Measurements from ENCODE around the gene RNU7-1.

The RNU7-1 gene

DNA sequence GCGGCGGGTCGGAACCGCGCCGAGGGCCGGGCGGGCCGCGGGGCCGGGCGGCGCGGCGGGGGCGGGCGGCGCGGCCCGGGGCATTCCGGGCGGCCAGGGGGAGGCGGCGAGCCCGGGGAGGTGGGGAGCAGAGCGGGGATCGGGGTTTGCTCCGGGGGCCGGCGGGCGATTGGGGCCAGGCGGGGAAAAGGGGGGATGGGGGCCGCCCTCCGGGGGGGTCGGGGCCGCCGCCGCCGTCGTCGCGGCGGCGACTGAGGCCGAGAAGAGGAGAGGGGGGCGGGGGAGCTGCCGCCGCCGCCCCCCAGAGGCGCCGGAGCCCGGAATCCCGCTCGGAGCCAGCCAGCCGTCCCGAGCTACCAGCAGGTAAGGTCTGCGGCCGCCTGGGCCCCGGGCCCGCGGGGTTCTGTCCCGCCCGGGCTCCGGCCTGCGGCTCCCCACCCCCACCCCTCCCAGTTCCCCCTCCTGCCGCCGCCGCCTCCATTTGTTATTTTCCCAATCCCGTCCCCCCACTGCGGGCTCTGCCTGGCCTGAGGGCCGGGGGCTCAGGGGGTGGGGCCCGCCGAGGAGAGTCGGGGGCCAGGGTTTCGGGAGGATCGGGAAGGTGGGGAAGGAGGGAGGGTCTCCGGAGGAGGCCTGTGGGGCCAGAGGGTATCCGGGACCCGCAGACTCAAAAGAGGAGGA lies 15.5 kb upstream of the RNU7-1 start:
- peak overlapping the region; percentile 96 for H3K27ac ChIP-seq

DNA sequence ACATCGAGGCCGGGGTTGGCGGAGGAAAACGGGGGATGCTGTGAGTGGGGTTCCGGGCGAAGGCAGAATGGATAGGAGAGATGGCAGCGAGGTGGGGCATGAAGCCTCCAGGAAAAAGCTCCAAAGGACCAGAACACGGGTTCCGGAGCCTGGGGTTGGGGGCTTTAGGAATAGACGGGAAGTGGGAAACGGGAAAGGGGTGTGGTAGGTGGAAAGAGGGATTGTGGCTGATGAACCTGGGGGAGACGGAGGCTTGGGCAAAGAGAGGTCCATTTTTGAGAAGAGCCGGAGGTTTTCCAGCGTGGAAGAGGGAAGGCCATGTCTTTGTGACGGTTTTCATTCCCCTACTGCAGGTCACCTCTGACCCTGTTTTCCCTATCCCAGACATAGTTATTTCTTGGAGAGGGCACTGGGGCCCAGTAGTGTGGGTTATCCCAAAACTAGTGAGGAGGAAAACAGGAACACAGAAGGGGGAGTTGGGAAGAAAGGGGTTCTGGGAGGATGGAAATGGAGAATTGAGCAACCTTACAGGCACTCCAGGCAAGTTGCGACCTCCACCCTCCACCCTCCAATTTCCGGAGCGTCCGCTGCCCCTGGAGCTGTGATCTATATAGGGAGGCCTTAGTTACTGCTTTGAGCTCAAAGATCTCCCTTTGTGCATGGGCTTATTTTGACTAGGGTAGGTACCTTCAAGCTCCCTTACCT lies 14.8 kb upstream of the RNU7-1 start:
- TF ChIP-seq, protein P1, sequence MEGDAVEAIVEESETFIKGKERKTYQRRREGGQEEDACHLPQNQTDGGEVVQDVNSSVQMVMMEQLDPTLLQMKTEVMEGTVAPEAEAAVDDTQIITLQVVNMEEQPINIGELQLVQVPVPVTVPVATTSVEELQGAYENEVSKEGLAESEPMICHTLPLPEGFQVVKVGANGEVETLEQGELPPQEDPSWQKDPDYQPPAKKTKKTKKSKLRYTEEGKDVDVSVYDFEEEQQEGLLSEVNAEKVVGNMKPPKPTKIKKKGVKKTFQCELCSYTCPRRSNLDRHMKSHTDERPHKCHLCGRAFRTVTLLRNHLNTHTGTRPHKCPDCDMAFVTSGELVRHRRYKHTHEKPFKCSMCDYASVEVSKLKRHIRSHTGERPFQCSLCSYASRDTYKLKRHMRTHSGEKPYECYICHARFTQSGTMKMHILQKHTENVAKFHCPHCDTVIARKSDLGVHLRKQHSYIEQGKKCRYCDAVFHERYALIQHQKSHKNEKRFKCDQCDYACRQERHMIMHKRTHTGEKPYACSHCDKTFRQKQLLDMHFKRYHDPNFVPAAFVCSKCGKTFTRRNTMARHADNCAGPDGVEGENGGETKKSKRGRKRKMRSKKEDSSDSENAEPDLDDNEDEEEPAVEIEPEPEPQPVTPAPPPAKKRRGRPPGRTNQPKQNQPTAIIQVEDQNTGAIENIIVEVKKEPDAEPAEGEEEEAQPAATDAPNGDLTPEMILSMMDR (conservative IDR thresholded peaks at IDR 0.05) = no peak
- H3K27ac ChIP-seq = peak overlapping the region; percentile 96

More for the DNA sequence above, 15.5 kb upstream of the RNU7-1 start:
- TF ChIP-seq, protein P1 (conservative IDR thresholded peaks at IDR 0.05) = no peak

DNA sequence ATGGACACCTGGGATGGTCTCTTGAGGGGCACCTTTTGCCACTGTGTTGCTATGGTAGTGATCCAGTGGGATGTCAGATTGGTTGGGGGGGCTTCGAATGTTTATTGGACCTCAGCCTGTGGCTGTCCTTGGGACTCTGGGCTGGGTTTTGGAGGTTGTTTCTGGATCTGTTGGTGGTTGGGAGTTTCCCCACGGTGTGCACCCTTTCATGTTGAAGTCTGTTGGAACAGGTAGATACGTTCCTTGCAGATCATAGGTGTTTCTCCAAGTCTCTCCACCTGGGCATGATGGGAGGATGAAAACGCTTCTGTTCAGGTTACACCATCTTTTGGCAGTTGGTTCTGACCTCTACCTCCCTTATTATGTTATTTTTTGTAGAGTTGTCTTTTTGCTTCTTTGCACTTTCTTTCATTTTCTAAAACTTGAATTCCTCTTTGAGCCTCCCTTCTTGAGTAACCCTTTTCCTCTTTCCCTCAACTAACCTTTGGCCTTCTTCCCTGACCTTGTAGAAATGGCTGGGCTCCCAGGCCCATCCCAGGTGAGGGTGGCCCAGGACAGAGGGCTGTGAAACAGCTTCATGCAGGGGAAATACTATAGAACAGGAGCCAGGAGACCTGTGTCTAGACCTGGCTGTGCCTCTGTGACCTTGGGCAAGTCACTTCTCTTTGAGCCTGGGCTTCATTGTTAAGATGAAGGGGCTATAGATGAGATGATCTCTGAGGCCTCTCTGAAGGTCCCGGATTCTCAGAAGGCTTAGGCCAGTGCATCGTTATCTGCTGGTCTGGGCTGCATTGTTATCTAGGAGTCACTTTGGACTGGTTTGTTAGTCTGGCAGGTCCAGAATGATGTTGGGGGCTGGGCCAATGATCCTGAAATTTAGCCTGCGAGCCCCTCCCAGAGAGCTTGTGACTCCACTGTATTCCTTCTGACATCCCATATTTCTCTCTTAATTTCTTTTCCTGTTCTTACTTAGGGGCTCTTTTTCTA lies 13.9 kb upstream of the RNU7-1 start:
- TF ChIP-seq, protein P1 (conservative IDR thresholded peaks at IDR 0.05) = no peak
- H3K27ac ChIP-seq = peak overlapping the region; percentile 96

DNA sequence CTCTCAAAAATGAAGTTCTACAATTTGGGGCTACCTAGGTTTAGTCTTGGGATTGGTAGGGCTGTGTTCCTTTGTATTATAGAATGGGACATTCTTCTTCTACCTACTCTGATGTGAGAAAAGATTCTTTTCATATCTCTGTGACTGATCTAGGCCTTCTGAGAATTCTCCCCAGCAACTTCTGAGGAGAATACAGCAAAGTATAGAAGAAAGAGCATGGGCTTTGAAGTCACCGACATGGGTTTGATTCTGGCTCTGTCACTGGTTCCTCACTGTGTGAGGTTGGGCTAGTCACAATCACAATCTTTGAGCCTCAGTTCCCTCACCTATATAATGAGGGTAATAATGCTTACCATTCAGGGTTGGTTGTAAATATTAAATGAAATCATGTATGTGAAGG lies 10.8 kb upstream of the RNU7-1 start:
- TF ChIP-seq, protein P1 (conservative IDR thresholded peaks at IDR 0.05) = no peak
- no peak overlapping the region for H3K27ac ChIP-seq

DNA sequence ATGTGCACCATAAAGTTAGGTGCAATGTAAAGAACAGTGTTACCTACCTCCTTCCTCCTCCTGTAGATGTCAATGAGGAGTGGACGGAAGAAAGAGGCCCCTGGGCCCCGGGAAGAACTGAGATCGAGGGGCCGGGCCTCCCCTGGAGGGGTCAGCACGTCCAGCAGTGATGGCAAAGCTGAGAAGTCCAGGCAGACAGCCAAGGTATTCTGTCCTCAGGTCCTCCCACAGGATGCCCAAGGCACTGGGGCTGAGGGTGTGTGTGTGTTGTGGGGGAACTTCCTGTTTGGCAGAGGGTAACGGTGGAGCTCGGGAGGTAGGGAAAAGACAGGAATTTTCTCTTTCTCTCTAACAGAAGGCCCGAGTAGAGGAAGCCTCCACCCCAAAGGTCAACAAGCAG lies 9.5 kb upstream of the RNU7-1 start:
- TF ChIP-seq, protein P1 (conservative IDR thresholded peaks at IDR 0.05) = no peak
- H3K27ac ChIP-seq = peak overlapping the region; percentile 19

DNA sequence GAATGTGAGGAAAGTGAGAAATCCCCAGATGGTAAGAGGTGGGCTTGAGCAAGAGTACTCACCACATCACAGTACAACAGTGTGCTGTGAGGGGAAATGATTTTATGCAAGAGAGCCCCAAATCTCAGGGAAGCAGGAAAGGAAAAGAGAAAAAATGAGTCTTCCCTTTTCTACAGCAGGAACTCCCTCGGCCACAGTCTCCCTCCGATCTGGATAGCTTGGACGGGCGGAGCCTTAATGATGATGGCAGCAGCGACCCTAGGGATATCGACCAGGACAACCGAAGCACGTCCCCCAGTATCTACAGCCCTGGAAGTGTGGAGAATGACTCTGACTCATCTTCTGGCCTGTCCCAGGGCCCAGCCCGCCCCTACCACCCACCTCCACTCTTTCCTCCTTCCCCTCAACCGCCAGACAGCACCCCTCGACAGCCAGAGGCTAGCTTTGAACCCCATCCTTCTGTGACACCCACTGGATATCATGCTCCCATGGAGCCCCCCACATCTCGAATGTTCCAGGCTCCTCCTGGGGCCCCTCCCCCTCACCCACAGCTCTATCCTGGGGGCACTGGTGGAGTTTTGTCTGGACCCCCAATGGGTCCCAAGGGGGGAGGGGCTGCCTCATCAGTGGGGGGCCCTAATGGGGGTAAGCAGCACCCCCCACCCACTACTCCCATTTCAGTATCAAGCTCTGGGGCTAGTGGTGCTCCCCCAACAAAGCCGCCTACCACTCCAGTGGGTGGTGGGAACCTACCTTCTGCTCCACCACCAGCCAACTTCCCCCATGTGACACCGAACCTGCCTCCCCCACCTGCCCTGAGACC lies 8.0 kb upstream of the RNU7-1 start:
- peak overlapping the region; percentile 97; the same call in 1 of the 2 replicates for H3K27ac ChIP-seq
- TF ChIP-seq, protein P1 (conservative IDR thresholded peaks at IDR 0.05) = no peak
